Measurements from ENCODE around the gene KLK15.

- TF ChIP-seq RARB (CRISPR knock-in tag; IDR thresholded peaks at IDR 0.05) (no peak), TOX (CRISPR knock-in tag; IDR thresholded peaks at IDR 0.05; ENCODE audit: borderline replicate concordance) (no peak), PATZ1 (CRISPR knock-in tag; IDR thresholded peaks at IDR 0.05; ENCODE audit: borderline replicate concordance) (no peak), ZNF565 (CRISPR knock-in tag; conservative IDR thresholded peaks at IDR 0.05; ENCODE audit: low read depth) (no peak), CSDC2 (CRISPR knock-in tag; IDR thresholded peaks at IDR 0.05) (no peak), ZFP3 (CRISPR knock-in tag; IDR thresholded peaks at IDR 0.05) (no peak), ZFP30 (CRISPR knock-in tag; IDR thresholded peaks at IDR 0.05) (no peak), ZC3H10 (CRISPR knock-in tag; IDR thresholded peaks at IDR 0.05) (no peak), CREB5 (CRISPR knock-in tag; IDR thresholded peaks at IDR 0.05; ENCODE audit: low read depth) (no peak)
- TF ChIP-seq, protein P1, sequence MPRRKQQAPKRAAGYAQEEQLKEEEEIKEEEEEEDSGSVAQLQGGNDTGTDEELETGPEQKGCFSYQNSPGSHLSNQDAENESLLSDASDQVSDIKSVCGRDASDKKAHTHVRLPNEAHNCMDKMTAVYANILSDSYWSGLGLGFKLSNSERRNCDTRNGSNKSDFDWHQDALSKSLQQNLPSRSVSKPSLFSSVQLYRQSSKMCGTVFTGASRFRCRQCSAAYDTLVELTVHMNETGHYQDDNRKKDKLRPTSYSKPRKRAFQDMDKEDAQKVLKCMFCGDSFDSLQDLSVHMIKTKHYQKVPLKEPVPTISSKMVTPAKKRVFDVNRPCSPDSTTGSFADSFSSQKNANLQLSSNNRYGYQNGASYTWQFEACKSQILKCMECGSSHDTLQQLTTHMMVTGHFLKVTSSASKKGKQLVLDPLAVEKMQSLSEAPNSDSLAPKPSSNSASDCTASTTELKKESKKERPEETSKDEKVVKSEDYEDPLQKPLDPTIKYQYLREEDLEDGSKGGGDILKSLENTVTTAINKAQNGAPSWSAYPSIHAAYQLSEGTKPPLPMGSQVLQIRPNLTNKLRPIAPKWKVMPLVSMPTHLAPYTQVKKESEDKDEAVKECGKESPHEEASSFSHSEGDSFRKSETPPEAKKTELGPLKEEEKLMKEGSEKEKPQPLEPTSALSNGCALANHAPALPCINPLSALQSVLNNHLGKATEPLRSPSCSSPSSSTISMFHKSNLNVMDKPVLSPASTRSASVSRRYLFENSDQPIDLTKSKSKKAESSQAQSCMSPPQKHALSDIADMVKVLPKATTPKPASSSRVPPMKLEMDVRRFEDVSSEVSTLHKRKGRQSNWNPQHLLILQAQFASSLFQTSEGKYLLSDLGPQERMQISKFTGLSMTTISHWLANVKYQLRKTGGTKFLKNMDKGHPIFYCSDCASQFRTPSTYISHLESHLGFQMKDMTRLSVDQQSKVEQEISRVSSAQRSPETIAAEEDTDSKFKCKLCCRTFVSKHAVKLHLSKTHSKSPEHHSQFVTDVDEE (CRISPR knock-in tag; IDR thresholded peaks at IDR 0.05): no peak
- TF ChIP-seq, protein P2, sequence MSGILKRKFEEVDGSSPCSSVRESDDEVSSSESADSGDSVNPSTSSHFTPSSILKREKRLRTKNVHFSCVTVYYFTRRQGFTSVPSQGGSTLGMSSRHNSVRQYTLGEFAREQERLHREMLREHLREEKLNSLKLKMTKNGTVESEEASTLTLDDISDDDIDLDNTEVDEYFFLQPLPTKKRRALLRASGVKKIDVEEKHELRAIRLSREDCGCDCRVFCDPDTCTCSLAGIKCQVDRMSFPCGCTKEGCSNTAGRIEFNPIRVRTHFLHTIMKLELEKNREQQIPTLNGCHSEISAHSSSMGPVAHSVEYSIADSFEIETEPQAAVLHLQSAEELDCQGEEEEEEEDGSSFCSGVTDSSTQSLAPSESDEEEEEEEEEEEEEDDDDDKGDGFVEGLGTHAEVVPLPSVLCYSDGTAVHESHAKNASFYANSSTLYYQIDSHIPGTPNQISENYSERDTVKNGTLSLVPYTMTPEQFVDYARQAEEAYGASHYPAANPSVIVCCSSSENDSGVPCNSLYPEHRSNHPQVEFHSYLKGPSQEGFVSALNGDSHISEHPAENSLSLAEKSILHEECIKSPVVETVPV (CRISPR knock-in tag; IDR thresholded peaks at IDR 0.05): no peak
These were observed 13.3 kb downstream of the KLK15 start for GRCh38 chr19:50820086-50820485.
